Naive thymus-derived CD8-positive, alpha-beta T cell (primary cell): ENCODE data around the gene HSD17B1. TPM values are rescaled to one million over a fixed set of nuclear protein-coding genes. Genes with fewer than 3 reads are reported as not detected.
A peak's percentile ranks its signal among the peaks of the same experiment; 100 is the strongest.
"Not testable (repeated sequence)": the region's sequence is repeated elsewhere in the genome, so short reads cannot be mapped to it uniquely, and the experiment has no call there.

Experiments
- ATAC-seq, 2 donors: fragments of 150-1000 bp; cut with Tn5 transposase in 1 of 2; sonication (Bioruptor Pico), chemical (Tn5 transposase) in 1 of 2; 1 replicate in 1 of 2; 2 replicates in 1 of 2; pipeline ENCODE4 v1.10.0; 2021; ENCODE audit warnings: mild to moderate bottlenecking in 2 of 2, moderate library complexity in 2 of 2
- POLR2A ChIA-PET: fragments of 350-600 bp; sonication (Branson Sonifier 250); formaldehyde crosslinking; loops from one replicate; lab custom pipeline; 2021; ENCODE audit warnings: antibody characterized with exemption; lab: Charles Lee
- DNase-seq, 10 donors: peaks; one replicate each; pipeline versions ENCODE4 v3.0.0 to v3.0.0-alpha.2; 2020 to 2022
- H3K27ac Mint-ChIP-seq, 10 donors: one replicate each; pipeline ENCODE4 v1.8.0; 2020 to 2022; ENCODE audit warnings: mild to moderate bottlenecking in 10 of 10, mixed read lengths in 10 of 10, moderate library complexity in 4 of 10, inconsistent platforms in 1 of 10
- H3K27me3 Mint-ChIP-seq, 5 donors: one replicate each; pipeline ENCODE4 v1.8.0; 2021 to 2022; ENCODE audit warnings: mixed read lengths in 5 of 5
- H3K36me3 Mint-ChIP-seq, 3 donors: one replicate each; pipeline ENCODE4 v1.8.0; 2020 to 2022; ENCODE audit warnings: mixed read lengths in 3 of 3, mild to moderate bottlenecking in 2 of 3, inconsistent platforms in 1 of 3
- H3K4me1 Mint-ChIP-seq, 4 donors: one replicate each; pipeline ENCODE4 v1.8.0; 2021 to 2022; ENCODE audit warnings: mixed read lengths in 4 of 4
- H3K4me3 Mint-ChIP-seq, 10 donors: one replicate each; pipeline ENCODE4 v1.8.0; 2020 to 2022; ENCODE audit warnings: mild to moderate bottlenecking in 10 of 10, mixed read lengths in 10 of 10, moderate library complexity in 6 of 10, inconsistent platforms in 1 of 10
- H3K9me3 Mint-ChIP-seq, 9 donors: one replicate each; pipeline ENCODE4 v1.8.0; 2020 to 2022; ENCODE audit warnings: mixed read lengths in 9 of 9, mild to moderate bottlenecking in 3 of 9, inconsistent platforms in 1 of 9, moderate library complexity in 1 of 9
- polyA plus RNA-seq, 3 donors: library from polyadenylated mRNA; unstranded; fragments of 300-500 nt; fragmentation: Illumina TruSeq; gene quantifications; one replicate each; pipeline ENCODE4 v1.2.3, GENCODE V29; 2021
- total RNA-seq, 8 experiments: library from RNA in 2 of 8; stranded (reverse) in 2 of 8; gene quantifications; one replicate each; pipeline ENCODE4 v1.2.3 and lab custom pipeline; 2021 to 2026

HSD17B1 gene
- total RNA-seq (1 to 10 TPM; 1.4 to 2.1 TPM), polyA plus RNA-seq (under 1 TPM; 0.18 to 0.98 (median 0.24) TPM), total RNA-seq (lab: John Stamatoyannopoulos, UW) (0 to 0.95 (median 0.10) reads per million in 6 experiments)

GRCh38 chr17:42552736-42553135 is at the start of gene HSD17B1:
HSD17B1 (plus strand) TSS chr17:42552923; CDS start chr17:42552934, 11 bp downstream.
- H3K36me3 Mint-ChIP-seq, ATAC-seq, DNase-seq, POLR2A ChIA-PET, H3K27me3 Mint-ChIP-seq, H3K9me3 Mint-ChIP-seq: not testable (repeated sequence)
- Mint-ChIP-seq H3K4me3 (peak within 1 kb of the TSS; percentile 84 to 95 (median 92)), H3K27ac (peak within 1 kb of the TSS; percentile 48 to 96 (median 88)), H3K4me1 (peaks cover 14 to 60% (median 42%) of the 10 kb centered on the region in 4 donors)

- POLR2A ChIA-PET, result no interaction called here
- H3K4me3 Mint-ChIP-seq, result no peak overlapping the region
- no peaks in the 10 kb centered on the region for H3K27me3 Mint-ChIP-seq
- no peaks in the 10 kb centered on the region for H3K9me3 Mint-ChIP-seq
- ATAC-seq, result no peak
- no peak for DNase-seq
- no peak overlapping the region for H3K27ac Mint-ChIP-seq
- peaks cover 0 to 50% (median 19%) of the 10 kb centered on the region in 3 donors for H3K36me3 Mint-ChIP-seq
- no peaks in the 10 kb centered on the region for H3K4me1 Mint-ChIP-seq
Measured at GRCh38 chr17:42502926-42503325, 49.8 kb upstream of the HSD17B1 start.

- H3K27me3 Mint-ChIP-seq, result no peaks in the 10 kb centered on the region
- peak overlapping the region in 2 of 10 donors; percentile 15 to 17 for H3K27ac Mint-ChIP-seq
- no peaks in the 10 kb centered on the region for H3K9me3 Mint-ChIP-seq
- DNase-seq, result no peak
- POLR2A ChIA-PET, result no interaction called here
- H3K36me3 Mint-ChIP-seq, result peaks cover 0 to 34% (median 10%) of the 10 kb centered on the region in 3 donors
- no peak overlapping the region for H3K4me3 Mint-ChIP-seq
- H3K4me1 Mint-ChIP-seq, result peaks cover 0 to 9% (median 6%) of the 10 kb centered on the region in 4 donors
- no peak for ATAC-seq
Measured at GRCh38 chr17:42507671-42508070, 45.1 kb upstream of the HSD17B1 start.

GRCh38 chr17:42508426-42509165 is 44.1 kb upstream of the HSD17B1 start:
- Mint-ChIP-seq H3K27ac (peak overlapping the region in 2 of 10 donors; percentile 58 to 77), H3K27me3 (no peaks in the 10 kb centered on the region), H3K4me1 (peaks cover 0 to 9% (median 6%) of the 10 kb centered on the region in 4 donors), H3K9me3 (no peaks in the 10 kb centered on the region), H3K4me3 (no peak overlapping the region), H3K36me3 (peaks cover 0 to 27% (median 10%) of the 10 kb centered on the region in 3 donors)
- DNase-seq, result no peak
- no peak for ATAC-seq
- POLR2A ChIA-PET, result no interaction called here

GRCh38 chr17:42509409-42509808 is 43.3 kb upstream of the HSD17B1 start:
- no peak overlapping the region for H3K27ac Mint-ChIP-seq
- DNase-seq (no peak), ATAC-seq (no peak)
- H3K9me3 Mint-ChIP-seq, result no peaks in the 10 kb centered on the region
- H3K36me3 Mint-ChIP-seq, result peaks cover 0 to 20% (median 10%) of the 10 kb centered on the region in 3 donors
- H3K27me3 Mint-ChIP-seq, result no peaks in the 10 kb centered on the region
- H3K4me1 Mint-ChIP-seq, result peaks cover 0 to 9% (median 6%) of the 10 kb centered on the region in 4 donors
- no peak overlapping the region for H3K4me3 Mint-ChIP-seq
- POLR2A ChIA-PET, result no interaction called here

- Mint-ChIP-seq H3K27me3 (no peaks in the 10 kb centered on the region), H3K36me3 (peaks cover 0 to 16% (median 9%) of the 10 kb centered on the region in 3 donors), H3K4me1 (peaks cover 0 to 9% (median 6%) of the 10 kb centered on the region in 4 donors), H3K9me3 (no peaks in the 10 kb centered on the region), H3K27ac (no peak overlapping the region), H3K4me3 (no peak overlapping the region)
- POLR2A ChIA-PET, result no interaction called here
- ATAC-seq (no peak), DNase-seq (no peak)
Measured at GRCh38 chr17:42509841-42510240, 42.9 kb upstream of the HSD17B1 start.

- DNase-seq (no peak), ATAC-seq (no peak)
- Mint-ChIP-seq H3K27ac (peak overlapping the region in 2 of 10 donors; percentile 27 to 57), H3K9me3 (no peaks in the 10 kb centered on the region), H3K36me3 (peaks cover 0 to 14% (median 8%) of the 10 kb centered on the region in 3 donors), H3K4me3 (no peak overlapping the region), H3K4me1 (peaks cover 0 to 9% (median 6%) of the 10 kb centered on the region in 4 donors), H3K27me3 (no peaks in the 10 kb centered on the region)
- POLR2A ChIA-PET, result no interaction called here
Measured at GRCh38 chr17:42512246-42512645, 40.5 kb upstream of the HSD17B1 start.

- no peak for ATAC-seq
- Mint-ChIP-seq H3K27ac (no peak overlapping the region), H3K4me3 (no peak overlapping the region), H3K9me3 (no peaks in the 10 kb centered on the region), H3K4me1 (peaks cover 5 to 13% (median 8%) of the 10 kb centered on the region in 4 donors), H3K36me3 (peaks cover 0 to 13% (median 6%) of the 10 kb centered on the region in 3 donors), H3K27me3 (no peaks in the 10 kb centered on the region)
- POLR2A ChIA-PET, result no interaction called here
- DNase-seq, result no peak
Measured at GRCh38 chr17:42512733-42513251, 39.9 kb upstream of the HSD17B1 start.

- H3K27ac Mint-ChIP-seq, result no peak overlapping the region
- ATAC-seq (no peak), DNase-seq (no peak)
- H3K9me3 Mint-ChIP-seq, result no peaks in the 10 kb centered on the region
- H3K36me3 Mint-ChIP-seq, result peaks cover 0 to 6% (median 3%) of the 10 kb centered on the region in 3 donors
- no peaks in the 10 kb centered on the region for H3K27me3 Mint-ChIP-seq
- H3K4me3 Mint-ChIP-seq, result no peak overlapping the region
- POLR2A ChIA-PET, result no interaction called here
- peaks cover 5 to 16% (median 7%) of the 10 kb centered on the region in 4 donors for H3K4me1 Mint-ChIP-seq
Measured at GRCh38 chr17:42513686-42514085, 39.0 kb upstream of the HSD17B1 start.

- POLR2A ChIA-PET, result no interaction called here
Measured at GRCh38 chr17:42514279-42514678, 38.4 kb upstream of the HSD17B1 start.

GRCh38 chr17:42514867-42515266 is 37.9 kb upstream of the HSD17B1 start:
- no peak for DNase-seq
- Mint-ChIP-seq H3K4me1 (peaks cover 0 to 9% (median 5%) of the 10 kb centered on the region in 4 donors), H3K36me3 (no peaks in the 10 kb centered on the region), H3K27ac (peak overlapping the region in 1 of 10 donors; percentile 41), H3K4me3 (no peak overlapping the region), H3K9me3 (no peaks in the 10 kb centered on the region), H3K27me3 (no peaks in the 10 kb centered on the region)
- POLR2A ChIA-PET, result interaction anchor here (0.6 to 0.7 kb wide), 2 partner anchors 16 to 279 kb away, joined by 3 read pairs; no protein-coding TSS in a partner anchor
- ATAC-seq, result no peak

More at GRCh38 chr17:42514279-42514678, 38.4 kb upstream of the HSD17B1 start:
- ATAC-seq (no peak), DNase-seq (no peak)
- Mint-ChIP-seq H3K27ac (no peak overlapping the region), H3K36me3 (no peaks in the 10 kb centered on the region), H3K4me1 (peaks cover 0 to 14% (median 5%) of the 10 kb centered on the region in 4 donors), H3K9me3 (no peaks in the 10 kb centered on the region), H3K27me3 (no peaks in the 10 kb centered on the region), H3K4me3 (no peak overlapping the region)

- Mint-ChIP-seq H3K4me1 (peaks cover 6 to 8% (median 7%) of the 10 kb centered on the region in 4 donors), H3K27ac (no peak overlapping the region), H3K27me3 (no peaks in the 10 kb centered on the region), H3K9me3 (no peaks in the 10 kb centered on the region), H3K36me3 (peaks cover 0 to 1% (median 0%) of the 10 kb centered on the region in 3 donors), H3K4me3 (no peak overlapping the region)
- POLR2A ChIA-PET, result interaction anchor here (1.1 to 1.2 kb wide), 2 partner anchors 37 to 103 kb away, joined by 3 to 4 read pairs; no protein-coding TSS in a partner anchor
- ATAC-seq, result peak; percentile 95 to 97
- peak; percentile 67 to 88 (median 79) for DNase-seq
Measured at GRCh38 chr17:42517516-42517915, 35.2 kb upstream of the HSD17B1 start.
